Mammary epithelial cell (primary cell): ENCODE results near the gene EPB41L2.

Experiments
- CTCF ChIP-seq, 2 donors: IDR thresholded peaks in 1 of 2; conservative IDR thresholded peaks in 1 of 2; 2 replicates each; pipeline ENCODE4 v1.5.1; 2011 to 2012; ENCODE audit warnings: inconsistent platforms in 2 of 2, low read length in 2 of 2, mild to moderate bottlenecking in 2 of 2, control low read depth in 1 of 2, low read depth in 1 of 2; ENCODE audit not compliant: insufficient read depth in 1 of 2; ENCODE audit errors: extremely low read depth in 1 of 2
- EZH2 ChIP-seq: IDR thresholded peaks from 2 replicates; pipeline ENCODE4 v1.6.1; 2012; ENCODE audit warnings: low read length, inconsistent platforms, borderline replicate concordance

- TF ChIP-seq CTCF (conservative IDR thresholded peaks at IDR 0.05 in 1 of 2, IDR thresholded peaks at IDR 0.05 in 1 of 2; ENCODE audit: extremely low read depth in 1 of 2, insufficient read depth in 1 of 2, low read depth in 1 of 2, low read length in 2 of 2) (no peak), EZH2 (no peak)
Measured at GRCh38 chr6:131073577-131073976, 10.5 kb upstream of the EPB41L2 start.
